ENCODE data around the gene MUC21. TPM values are rescaled to one million over a fixed set of nuclear protein-coding genes. Genes with fewer than 3 reads are reported as not detected.

Gene MUC21
- total and polyA plus RNA-seq, 9 of the 15 experiments (the other 6 are each of a cell fraction or from before 2014, with no cell fraction given), result not detected

DNA sequence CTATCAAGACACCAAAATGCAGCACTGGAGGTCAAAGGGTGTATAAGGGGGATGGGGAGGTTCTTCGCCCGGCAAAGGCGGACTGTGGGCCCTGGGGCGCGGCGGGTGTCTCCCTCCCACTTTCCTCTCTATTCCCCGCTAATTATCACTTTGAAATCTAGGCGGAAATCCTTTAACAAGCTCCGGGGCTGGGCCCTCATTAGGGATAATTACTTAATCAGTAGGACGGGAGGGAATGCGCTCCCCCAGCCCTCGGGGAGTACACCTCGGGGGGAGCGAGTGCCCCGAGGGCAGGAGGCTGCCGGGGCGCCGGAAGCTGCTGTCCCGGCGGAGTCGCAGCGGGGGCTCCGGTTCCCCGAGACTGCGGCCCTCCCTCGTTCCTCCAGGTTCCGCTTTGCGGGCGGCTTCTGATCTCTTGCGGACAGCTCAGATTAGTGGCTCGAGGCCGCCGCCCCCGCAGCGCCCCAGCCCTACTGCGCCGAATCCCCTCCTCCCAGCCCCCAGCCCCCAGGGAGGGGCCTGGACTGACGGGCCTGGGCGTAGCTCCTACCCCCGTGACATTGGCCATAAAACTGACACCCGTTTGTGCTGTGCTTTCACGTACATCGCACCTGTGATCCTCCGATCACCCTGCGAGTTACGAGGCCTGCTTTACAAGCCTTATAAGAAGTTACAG lies 28.0 kb upstream of the MUC21 start (continued):
- TF ChIP-seq, protein P1, sequence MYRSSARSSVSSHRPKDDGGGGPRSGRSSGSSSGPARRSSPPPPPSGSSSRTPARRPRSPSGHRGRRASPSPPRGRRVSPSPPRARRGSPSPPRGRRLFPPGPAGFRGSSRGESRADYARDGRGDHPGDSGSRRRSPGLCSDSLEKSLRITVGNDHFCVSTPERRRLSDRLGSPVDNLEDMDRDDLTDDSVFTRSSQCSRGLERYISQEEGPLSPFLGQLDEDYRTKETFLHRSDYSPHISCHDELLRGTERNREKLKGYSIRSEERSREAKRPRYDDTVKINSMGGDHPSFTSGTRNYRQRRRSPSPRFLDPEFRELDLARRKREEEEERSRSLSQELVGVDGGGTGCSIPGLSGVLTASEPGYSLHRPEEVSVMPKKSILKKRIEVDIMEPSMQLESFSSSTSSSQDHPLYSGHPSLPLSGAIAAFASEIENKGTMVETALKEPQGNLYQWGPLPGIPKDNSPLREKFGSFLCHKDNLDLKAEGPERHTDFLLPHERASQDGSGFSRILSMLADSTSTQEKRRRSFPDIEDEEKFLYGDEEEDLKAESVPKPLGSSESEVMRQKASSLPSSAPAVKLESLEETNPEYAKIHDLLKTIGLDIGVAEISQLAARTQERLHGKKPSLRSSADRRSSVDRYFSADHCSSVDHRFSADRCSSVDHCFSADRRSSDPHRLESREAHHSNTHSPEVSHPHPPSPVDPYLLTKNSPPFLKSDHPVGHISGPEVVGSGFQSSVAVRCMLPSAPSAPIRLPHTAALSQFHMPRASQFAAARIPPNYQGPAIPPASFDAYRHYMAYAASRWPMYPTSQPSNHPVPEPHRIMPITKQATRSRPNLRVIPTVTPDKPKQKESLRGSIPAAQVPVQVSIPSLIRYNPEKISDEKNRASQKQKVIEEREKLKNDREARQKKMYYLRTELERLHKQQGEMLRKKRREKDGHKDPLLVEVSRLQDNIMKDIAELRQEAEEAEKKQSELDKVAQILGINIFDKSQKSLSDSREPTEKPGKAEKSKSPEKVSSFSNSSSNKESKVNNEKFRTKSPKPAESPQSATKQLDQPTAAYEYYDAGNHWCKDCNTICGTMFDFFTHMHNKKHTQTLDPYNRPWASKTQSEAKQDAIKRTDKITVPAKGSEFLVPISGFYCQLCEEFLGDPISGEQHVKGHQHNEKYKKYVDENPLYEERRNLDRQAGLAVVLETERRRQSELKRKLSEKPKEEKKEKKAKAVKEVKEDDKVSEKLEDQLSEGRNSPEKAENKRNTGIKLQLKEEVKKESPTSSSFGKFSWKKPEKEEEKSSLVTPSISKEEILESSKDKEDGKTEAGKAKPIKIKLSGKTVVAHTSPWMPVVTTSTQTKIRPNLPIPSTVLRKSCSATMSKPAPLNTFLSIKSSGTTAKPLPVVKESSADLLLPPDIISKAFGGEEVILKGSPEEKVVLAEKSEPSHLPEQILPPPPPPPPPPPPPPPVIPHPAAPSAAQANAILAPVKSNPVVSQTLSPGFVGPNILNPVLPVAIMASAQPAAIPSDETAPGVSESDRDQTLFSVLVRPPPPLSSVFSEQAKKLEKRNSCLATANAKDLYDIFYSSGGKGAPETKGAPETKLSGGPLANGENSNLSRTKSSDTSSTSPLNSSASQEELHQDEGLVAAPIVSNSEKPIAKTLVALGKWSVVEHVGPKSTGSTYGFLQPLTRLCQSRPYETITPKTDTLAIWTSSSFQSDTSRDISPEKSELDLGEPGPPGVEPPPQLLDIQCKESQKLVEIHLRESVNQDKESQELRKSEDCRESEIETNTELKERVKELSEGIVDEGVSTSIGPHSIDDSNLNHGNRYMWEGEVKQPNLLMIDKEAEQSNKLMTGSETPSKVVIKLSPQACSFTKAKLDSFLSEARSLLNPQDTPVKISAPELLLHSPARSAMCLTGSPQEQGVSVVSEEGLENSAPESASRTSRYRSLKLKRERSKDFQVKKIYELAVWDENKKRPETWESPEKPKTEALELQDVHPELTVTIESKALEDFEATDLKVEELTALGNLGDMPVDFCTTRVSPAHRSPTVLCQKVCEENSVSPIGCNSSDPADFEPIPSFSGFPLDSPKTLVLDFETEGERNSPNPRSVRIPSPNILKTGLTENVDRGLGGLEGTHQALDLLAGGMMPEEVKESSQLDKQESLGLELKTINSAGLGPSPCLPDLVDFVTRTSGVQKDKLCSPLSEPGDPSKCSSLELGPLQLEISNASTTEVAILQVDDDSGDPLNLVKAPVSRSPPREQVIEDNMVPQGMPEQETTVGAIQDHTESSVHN (IDR thresholded peaks at IDR 0.05; ENCODE audit: borderline replicate concordance in 1 of 2, low read depth in 1 of 2), result no peak
- TF ChIP-seq GTF2E2 (tag; IDR thresholded peaks at IDR 0.05), result 0 out of 2 replicates have a peak, but pooled peaks have one; percentile 39
- no peak for TF ChIP-seq CREBBP (IDR thresholded peaks at IDR 0.05; ENCODE audit: low read depth, low read length)
- TF ChIP-seq, protein P2, sequence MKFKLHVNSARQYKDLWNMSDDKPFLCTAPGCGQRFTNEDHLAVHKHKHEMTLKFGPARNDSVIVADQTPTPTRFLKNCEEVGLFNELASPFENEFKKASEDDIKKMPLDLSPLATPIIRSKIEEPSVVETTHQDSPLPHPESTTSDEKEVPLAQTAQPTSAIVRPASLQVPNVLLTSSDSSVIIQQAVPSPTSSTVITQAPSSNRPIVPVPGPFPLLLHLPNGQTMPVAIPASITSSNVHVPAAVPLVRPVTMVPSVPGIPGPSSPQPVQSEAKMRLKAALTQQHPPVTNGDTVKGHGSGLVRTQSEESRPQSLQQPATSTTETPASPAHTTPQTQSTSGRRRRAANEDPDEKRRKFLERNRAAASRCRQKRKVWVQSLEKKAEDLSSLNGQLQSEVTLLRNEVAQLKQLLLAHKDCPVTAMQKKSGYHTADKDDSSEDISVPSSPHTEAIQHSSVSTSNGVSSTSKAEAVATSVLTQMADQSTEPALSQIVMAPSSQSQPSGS (CRISPR knock-in tag; IDR thresholded peaks at IDR 0.05), result no peak
- TF ChIP-seq, protein P3, sequence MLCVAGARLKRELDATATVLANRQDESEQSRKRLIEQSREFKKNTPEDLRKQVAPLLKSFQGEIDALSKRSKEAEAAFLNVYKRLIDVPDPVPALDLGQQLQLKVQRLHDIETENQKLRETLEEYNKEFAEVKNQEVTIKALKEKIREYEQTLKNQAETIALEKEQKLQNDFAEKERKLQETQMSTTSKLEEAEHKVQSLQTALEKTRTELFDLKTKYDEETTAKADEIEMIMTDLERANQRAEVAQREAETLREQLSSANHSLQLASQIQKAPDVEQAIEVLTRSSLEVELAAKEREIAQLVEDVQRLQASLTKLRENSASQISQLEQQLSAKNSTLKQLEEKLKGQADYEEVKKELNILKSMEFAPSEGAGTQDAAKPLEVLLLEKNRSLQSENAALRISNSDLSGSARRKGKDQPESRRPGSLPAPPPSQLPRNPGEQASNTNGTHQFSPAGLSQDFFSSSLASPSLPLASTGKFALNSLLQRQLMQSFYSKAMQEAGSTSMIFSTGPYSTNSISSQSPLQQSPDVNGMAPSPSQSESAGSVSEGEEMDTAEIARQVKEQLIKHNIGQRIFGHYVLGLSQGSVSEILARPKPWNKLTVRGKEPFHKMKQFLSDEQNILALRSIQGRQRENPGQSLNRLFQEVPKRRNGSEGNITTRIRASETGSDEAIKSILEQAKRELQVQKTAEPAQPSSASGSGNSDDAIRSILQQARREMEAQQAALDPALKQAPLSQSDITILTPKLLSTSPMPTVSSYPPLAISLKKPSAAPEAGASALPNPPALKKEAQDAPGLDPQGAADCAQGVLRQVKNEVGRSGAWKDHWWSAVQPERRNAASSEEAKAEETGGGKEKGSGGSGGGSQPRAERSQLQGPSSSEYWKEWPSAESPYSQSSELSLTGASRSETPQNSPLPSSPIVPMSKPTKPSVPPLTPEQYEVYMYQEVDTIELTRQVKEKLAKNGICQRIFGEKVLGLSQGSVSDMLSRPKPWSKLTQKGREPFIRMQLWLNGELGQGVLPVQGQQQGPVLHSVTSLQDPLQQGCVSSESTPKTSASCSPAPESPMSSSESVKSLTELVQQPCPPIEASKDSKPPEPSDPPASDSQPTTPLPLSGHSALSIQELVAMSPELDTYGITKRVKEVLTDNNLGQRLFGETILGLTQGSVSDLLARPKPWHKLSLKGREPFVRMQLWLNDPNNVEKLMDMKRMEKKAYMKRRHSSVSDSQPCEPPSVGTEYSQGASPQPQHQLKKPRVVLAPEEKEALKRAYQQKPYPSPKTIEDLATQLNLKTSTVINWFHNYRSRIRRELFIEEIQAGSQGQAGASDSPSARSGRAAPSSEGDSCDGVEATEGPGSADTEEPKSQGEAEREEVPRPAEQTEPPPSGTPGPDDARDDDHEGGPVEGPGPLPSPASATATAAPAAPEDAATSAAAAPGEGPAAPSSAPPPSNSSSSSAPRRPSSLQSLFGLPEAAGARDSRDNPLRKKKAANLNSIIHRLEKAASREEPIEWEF (CRISPR knock-in tag; IDR thresholded peaks at IDR 0.05), result no peak
- TF ChIP-seq MTA2 (IDR thresholded peaks at IDR 0.05; ENCODE audit: low read depth), result 0 out of 2 replicates have a peak, but pooled peaks have one; percentile 13
- TF ChIP-seq, protein P4, sequence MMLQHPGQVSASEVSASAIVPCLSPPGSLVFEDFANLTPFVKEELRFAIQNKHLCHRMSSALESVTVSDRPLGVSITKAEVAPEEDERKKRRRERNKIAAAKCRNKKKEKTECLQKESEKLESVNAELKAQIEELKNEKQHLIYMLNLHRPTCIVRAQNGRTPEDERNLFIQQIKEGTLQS (IDR thresholded peaks at IDR 0.05), result no peak
- TF ChIP-seq, protein P4 (CRISPR knock-in tag; conservative IDR thresholded peaks at IDR 0.05), result no peak
- no peak for TF ChIP-seq NR4A1 (CRISPR knock-in tag; IDR thresholded peaks at IDR 0.05)
- TF ChIP-seq NR4A1 (tag; IDR thresholded peaks at IDR 0.05), result no peak
- TF ChIP-seq CBFB (CRISPR knock-in tag; IDR thresholded peaks at IDR 0.05), result peak; percentile 80
